Amygdala (tissue), 56 donors: Measurements from ENCODE around the gene UBE2M.

ENCODE experiments used
- DNase-seq, 56 donors: peaks; one replicate each; lab custom pipeline; 2025; lab: John Stamatoyannopoulos, UW

UBE2M gene

GRCh38 chr19:58557221-58558065 lies 968 bp downstream of the UBE2M start:
- no peak for DNase-seq

GRCh38 chr19:58556622-58557220 lies 1.7 kb downstream of the UBE2M start:
- no peak for DNase-seq

- no peak for DNase-seq
Measured at GRCh38 chr19:58555920-58556621, 2.3 kb downstream of the UBE2M start.

DNA sequence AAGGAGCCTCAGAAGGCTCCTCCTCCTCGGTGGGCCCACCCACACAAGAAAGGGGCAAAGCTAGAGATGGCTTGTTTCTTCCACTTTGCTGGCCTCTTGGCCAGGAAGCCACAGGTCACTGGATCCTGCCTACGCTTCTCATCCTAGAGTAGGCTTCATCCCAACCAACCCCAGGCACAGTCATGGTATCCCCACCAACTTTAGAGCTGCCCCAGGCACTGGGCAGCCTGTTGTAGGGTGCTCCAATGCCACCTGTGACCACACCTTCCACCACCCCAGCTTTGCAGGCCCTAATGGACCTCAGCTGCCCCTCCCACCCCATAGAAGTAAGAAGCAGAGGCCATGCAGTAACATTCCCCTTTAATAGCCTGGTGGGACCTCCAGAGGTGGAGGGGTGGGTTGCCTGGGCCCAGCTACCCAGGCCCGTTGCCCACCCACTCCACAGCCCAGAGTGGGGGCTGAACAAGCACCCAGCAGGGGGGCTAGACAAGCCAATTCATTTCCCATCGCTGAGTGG lies 3.0 kb downstream of the UBE2M start:
- DNase-seq, result no peak

DNA sequence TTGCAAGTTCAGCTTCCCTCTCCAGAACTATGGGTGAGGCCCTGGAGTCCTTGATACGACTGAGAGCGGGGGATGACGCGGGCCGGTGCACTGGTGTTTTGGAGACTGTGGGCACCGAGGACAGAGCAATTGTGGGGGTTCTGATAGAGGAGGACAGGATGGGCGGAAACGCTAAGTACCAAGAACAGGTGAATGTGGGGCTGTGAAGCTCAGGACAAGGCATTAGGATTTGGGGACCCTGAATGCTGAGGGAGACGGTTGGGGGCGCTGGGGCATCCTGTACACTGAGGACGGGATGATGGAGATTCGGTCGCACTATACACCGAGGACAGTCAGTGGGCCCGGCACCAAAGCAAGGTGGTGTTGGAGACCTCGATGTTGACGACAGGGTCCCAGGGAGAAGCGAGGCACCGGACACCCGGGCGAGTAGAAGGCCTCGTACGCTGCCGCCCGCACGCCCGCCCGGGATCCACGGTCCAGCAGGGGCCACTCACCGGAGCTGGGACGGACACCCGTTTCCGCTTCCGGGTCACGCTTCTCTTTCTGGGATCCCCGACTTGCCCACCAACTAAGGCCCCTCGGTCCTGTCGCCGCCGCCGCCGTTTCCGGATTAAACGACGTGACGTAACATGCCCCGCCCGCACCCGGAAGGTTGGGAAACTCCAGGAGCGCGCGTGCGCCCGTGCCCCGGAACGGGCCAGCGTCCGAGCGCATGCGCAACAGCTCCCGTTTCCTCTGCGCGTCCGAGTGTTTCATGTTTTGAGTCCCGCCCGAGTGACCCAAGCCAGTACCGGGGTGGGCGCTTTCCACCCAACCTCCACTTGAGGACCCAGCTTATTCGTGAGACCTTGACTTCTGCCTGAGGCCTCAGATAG lies 3.7 kb downstream of the UBE2M start, which contains the start of gene CHMP2A:
CHMP2A (minus strand) TSS at position 612 of the 875 bp plus-strand sequence. CDS start 893 bp downstream, outside the sequence.
- no peak for DNase-seq

DNA sequence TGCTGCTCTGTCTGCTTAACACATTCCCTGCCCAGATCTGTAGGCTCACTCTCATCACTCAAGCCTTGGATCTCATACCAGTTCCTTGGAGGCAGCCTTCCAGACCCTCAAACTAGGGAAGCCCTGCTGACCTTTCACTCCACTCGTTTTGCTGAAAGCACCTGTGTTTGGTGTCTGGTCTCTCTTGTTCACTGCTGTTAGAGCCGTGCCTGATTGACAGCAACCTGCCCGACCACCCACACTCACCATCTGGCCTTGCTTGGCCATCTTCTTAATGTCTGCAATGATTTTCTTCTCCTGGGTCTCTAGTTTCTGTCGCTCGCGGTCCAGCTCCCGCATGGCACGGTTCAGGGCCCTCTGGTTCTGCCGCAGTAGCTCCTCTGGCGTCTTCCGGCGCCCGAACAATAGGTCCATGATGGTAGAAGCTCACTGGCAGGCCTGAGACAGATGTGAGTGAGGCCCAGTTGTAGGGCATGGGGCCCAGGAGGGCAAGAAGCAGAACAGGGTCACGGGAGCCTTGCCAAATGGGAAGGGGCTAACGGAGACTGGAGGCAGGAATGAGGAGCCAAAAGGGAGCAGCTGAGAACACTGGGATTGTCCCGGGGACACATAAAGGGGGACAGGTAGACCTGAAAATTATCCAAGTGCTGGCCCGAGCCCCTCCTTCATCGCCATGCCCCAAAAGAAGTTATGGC lies 4.5 kb downstream of the UBE2M start:
- no peak for DNase-seq

- no peak for DNase-seq
Measured at GRCh38 chr19:58552655-58553054, 5.8 kb downstream of the UBE2M start.

DNA sequence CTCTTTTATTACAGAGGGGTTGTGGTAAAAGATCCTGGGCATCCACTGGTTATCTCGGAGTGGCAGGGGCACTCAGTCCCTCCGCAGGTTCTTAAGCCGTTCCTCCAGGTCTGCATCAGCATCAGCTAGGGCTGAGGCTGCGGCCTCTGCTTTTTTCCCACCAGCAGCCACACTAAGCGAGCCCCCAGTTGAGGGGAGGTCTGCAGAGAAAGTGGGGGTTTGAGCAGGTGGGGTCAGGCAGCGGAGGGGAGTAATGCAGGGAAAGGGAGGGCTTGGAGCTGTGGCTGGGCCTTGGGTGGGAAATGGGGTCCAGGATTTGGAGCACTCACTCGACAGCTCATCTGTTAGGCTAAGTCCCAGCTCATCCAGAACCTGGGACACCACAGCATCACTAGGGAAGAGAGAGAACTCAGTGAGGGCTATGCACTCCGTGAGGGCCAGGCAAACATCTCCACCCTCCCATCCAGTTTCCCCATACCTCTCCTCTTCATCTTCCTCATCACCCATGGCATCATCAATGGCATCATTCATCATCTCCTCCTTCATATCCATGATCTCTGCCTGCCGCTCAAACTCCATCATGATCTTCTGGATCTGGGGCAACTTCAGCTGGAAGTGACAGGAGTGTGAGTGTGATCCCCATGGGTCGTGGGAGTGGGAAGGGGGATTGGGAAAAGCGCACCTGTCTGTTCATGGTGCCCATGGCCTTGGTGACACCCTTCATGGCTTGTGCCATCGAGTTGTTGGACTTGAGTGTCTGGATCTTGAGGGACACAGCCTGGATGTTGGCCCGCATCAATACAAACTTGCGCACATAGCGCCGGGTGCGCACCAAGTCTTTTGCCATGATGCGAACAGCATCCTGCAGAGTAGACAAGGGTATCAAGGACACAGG lies 6.6 kb downstream of the UBE2M start:
- no peak for DNase-seq

GRCh38 chr19:58551123-58551497 lies 7.3 kb downstream of the UBE2M start:
- no peak for DNase-seq

GRCh38 chr19:58550362-58551122 lies 7.9 kb downstream of the UBE2M start:
- DNase-seq, result no peak

DNA sequence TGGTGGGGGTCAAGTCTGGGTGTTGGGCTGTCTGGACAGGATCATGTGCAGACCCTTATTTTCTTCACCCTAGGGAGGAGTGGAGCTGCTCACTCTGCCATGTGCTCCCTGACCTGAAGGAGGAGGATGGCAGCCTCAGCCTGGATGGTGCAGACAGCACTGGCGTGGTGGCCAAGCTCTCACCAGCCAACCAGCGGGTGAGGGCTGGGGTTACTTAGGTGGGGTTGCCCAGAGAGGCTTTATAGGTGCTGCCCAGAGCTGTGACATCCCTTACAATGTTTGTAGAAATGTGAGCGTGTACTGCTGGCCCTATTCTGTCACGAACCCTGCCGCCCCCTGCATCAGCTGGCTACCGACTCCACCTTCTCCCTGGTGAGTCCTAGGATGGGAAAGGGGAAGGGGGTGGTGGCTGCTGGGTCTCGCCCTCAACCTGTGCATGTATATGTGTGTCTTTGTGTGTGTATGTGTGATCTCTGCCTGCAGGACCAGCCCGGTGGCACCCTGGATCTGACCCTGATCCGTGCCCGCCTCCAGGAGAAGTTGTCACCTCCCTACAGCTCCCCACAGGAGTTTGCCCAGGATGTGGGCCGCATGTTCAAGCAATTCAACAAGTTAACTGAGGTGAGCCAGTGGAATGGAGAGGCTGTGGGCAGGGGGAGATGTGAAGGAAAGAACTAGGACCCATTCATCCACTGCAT lies 8.6 kb downstream of the UBE2M start:
- no peak for DNase-seq

- DNase-seq, result no peak
Measured at GRCh38 chr19:58548859-58549663, 9.3 kb downstream of the UBE2M start.

DNA sequence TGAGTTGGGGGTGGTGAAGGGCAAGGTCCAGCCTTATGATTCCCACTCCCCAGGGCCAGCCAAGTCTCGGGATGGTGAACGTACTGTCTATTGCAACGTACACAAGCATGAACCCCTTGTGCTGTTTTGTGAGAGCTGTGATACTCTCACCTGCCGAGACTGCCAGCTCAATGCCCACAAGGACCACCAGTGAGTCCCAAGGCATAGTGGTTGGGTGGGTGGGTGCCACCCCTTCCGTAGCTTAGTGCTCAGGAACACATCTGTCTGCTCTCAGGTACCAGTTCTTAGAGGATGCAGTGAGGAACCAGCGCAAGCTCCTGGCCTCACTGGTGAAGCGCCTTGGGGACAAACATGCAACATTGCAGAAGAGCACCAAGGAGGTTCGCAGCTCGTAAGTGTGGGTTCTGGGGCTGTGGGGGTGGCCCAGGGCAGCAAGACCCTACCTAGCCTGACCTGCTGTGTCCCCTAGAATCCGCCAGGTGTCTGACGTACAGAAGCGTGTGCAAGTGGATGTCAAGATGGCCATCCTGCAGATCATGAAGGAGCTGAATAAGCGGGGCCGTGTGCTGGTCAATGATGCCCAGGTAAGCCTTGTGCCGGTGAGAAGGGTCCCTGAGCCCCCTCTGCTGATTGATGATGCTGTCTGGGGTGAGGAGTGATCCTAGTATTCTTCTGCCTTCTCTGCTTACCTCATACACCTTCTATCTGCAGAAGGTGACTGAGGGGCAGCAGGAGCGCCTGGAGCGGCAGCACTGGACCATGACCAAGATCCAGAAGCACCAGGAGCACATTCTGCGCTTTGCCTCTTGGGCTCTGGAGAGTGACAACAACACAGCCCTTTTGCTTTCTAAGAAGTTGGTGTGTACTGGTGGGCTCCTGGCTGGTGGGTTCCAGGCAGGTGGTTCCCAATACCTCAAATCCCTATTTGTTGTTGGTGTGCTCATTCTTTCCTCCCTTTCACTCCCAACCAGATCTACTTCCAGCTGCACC lies 10.8 kb downstream of the UBE2M start:
- DNase-seq, result no peak

DNA sequence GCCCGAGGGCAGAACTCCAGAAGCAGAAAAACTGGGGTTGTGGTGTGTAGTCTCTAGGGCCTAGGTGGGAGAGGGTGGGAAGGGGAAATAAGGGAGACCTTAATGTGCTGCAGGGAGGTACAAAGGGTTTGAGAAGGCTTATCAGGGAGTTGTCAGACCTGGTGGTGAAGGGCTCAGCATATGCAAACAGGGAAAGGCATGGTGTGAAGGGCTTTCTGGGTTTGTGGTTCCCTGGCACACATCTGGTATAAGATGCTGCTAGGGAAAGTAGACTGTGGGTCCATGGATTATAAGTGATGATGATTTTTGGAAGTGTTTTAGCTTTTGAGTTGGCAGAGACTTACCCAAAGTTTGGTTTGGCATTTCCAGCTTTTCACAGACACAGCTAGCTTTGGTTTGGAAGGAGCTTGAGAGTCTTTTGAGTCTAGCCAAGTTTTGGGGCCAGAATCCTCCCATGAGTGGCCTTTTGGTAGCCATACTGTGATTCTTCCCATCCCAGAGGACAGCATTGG lies 12.3 kb downstream of the UBE2M start:
- no peak for DNase-seq
